GM12872 (cell line): Measurements from ENCODE around the gene SLC45A3.

Source experiments
- CTCF ChIP-seq: IDR thresholded peaks from 3 replicates; pipeline ENCODE4 v1.5.1; 2011; ENCODE audit warnings: low read depth, mild to moderate bottlenecking, low read length, moderate library complexity; ENCODE audit not compliant: insufficient read depth

Gene SLC45A3

GRCh38 chr1:205610901-205611466, 69.3 kb downstream of the SLC45A3 start:
- TF ChIP-seq CTCF = no peak

- TF ChIP-seq CTCF = no peak
Observed at GRCh38 chr1:205610036-205610435, 70.3 kb downstream of the SLC45A3 start.
